Muscle of arm (tissue), 14 donors: ENCODE data around the gene POLR1B. TPM values are rescaled to one million over a fixed set of nuclear protein-coding genes. Genes with fewer than 3 reads are reported as not detected.
A peak's percentile ranks its signal among the peaks of the same experiment; 100 is the strongest.
"Not testable (repeated sequence)": the region's sequence is repeated elsewhere in the genome, so short reads cannot be mapped to it uniquely, and the experiment has no call there.

ENCODE experiments used
- DNase-seq: peaks from one replicate; pipeline ENCODE4 v3.0.0-alpha.2; 2013
- long read RNA-seq, 11 donors: transcript quantifications; one replicate each; lab custom pipeline, GENCODE V29; 2026
- polyA plus RNA-seq, 12 donors: library from polyadenylated mRNA; unstranded; fragments of 120-200 nt; gene quantifications; one replicate each; pipeline ENCODE4 v1.2.1, GENCODE V29; 2013; ENCODE audit not compliant: insufficient read length in 12 of 12

POLR1B gene, protein sequence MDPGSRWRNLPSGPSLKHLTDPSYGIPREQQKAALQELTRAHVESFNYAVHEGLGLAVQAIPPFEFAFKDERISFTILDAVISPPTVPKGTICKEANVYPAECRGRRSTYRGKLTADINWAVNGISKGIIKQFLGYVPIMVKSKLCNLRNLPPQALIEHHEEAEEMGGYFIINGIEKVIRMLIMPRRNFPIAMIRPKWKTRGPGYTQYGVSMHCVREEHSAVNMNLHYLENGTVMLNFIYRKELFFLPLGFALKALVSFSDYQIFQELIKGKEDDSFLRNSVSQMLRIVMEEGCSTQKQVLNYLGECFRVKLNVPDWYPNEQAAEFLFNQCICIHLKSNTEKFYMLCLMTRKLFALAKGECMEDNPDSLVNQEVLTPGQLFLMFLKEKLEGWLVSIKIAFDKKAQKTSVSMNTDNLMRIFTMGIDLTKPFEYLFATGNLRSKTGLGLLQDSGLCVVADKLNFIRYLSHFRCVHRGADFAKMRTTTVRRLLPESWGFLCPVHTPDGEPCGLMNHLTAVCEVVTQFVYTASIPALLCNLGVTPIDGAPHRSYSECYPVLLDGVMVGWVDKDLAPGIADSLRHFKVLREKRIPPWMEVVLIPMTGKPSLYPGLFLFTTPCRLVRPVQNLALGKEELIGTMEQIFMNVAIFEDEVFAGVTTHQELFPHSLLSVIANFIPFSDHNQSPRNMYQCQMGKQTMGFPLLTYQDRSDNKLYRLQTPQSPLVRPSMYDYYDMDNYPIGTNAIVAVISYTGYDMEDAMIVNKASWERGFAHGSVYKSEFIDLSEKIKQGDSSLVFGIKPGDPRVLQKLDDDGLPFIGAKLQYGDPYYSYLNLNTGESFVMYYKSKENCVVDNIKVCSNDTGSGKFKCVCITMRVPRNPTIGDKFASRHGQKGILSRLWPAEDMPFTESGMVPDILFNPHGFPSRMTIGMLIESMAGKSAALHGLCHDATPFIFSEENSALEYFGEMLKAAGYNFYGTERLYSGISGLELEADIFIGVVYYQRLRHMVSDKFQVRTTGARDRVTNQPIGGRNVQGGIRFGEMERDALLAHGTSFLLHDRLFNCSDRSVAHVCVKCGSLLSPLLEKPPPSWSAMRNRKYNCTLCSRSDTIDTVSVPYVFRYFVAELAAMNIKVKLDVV
- 10 to 100 TPM in 10 of 12 donors, 1 to 10 TPM in 1, not detected in 1; 9.9 to 17.7 (median 14.8) TPM for polyA plus RNA-seq
- long read RNA-seq, donor 1, full-length matches to known transcripts: 1 of 1 reads
- long read RNA-seq, donor 1, partial matches to known transcripts: 0 of 1 reads
- long read RNA-seq, donor 1, other reads (novel, unspliced or antisense): 0 of 1 reads
- long read RNA-seq, donor 2, full-length matches to known transcripts: 5 of 5 reads
- long read RNA-seq, donor 2, partial matches to known transcripts: 0 of 5 reads
- long read RNA-seq, donor 2, other reads (novel, unspliced or antisense): 0 of 5 reads
- long read RNA-seq, donor 3: 0 reads
- long read RNA-seq, donor 4: 0 reads
- long read RNA-seq, donor 5, full-length matches to known transcripts: 4 of 4 reads
- long read RNA-seq, donor 5, partial matches to known transcripts: 0 of 4 reads
- long read RNA-seq, donor 5, other reads (novel, unspliced or antisense): 0 of 4 reads
- long read RNA-seq, donor 6: 0 reads
- long read RNA-seq, donor 7, full-length matches to known transcripts: 3 of 3 reads
- long read RNA-seq, donor 7, partial matches to known transcripts: 0 of 3 reads
- long read RNA-seq, donor 7, other reads (novel, unspliced or antisense): 0 of 3 reads
- long read RNA-seq, donor 8: 0 reads
- long read RNA-seq, donor 9: 0 reads
- long read RNA-seq, donor 10, full-length matches to known transcripts: 3 of 3 reads
- long read RNA-seq, donor 10, partial matches to known transcripts: 0 of 3 reads
- long read RNA-seq, donor 10, other reads (novel, unspliced or antisense): 0 of 3 reads
- long read RNA-seq, donor 11, full-length matches to known transcripts: 5 of 5 reads
- long read RNA-seq, donor 11, partial matches to known transcripts: 0 of 5 reads
- long read RNA-seq, donor 11, other reads (novel, unspliced or antisense): 0 of 5 reads

DNA sequence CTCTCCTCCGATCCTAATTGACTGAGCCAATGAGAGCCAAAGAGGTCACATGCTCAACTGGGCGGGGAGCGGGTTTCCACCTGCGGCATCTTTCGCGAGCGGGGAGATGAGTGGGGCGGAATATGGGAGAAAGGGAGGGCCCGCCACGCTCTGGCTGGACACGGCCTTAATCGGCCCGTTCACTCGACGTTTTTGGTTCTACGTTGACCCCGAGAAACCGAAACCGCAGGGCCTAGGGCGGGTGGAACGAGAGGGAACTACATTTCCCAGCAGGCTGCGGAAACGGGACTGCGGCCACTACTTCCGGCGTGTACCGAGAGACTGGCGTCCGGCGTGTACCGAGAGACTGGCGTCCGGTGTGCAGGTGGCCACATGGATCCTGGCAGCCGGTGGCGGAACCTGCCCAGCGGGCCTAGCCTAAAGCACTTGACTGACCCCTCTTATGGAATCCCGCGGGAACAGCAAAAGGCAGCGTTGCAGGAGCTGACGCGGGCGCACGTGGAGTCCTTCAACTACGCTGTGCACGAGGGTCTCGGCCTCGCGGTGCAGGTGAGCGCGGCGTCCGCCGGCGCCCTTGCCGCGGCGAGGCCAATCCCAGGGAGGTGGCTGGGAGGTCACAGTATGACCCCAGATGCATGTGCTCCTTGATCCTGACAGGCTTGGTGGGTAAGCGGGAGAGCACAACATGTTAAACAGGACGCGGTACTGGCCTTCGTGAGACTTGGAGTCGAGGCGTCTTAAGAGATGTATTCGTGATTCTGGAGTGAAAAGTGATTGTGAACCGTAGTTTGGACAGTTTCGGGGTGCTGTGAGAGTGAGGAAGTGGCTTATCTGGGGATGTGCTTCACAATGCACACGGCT is at the start of gene POLR1B:
POLR1B (plus strand) TSS at position 343 of the 861 bp plus-strand sequence; CDS start at position 373, 30 bp downstream.
- DNase-seq: peak; percentile 91

DNA sequence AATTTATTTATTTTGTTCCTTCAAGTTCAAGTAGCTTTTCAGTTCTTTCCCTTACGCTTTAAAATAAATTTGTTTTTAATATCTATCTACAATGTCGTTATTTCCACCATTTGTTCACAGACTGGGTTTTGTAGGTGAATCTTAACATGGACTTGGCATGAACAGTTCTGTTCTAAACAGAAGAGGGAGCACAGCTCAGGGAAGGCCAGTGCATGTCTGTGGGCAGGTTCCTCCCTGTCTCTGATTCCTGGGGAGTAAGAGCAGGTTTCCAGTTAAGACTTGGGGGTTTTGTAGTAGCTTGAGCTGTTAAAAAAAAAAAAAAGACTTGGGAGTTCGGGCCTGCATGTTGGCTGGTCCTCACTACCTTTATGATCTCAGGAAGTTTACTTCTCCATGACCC is 49.2 kb upstream of the POLR1B start:
- no peak for DNase-seq

DNA sequence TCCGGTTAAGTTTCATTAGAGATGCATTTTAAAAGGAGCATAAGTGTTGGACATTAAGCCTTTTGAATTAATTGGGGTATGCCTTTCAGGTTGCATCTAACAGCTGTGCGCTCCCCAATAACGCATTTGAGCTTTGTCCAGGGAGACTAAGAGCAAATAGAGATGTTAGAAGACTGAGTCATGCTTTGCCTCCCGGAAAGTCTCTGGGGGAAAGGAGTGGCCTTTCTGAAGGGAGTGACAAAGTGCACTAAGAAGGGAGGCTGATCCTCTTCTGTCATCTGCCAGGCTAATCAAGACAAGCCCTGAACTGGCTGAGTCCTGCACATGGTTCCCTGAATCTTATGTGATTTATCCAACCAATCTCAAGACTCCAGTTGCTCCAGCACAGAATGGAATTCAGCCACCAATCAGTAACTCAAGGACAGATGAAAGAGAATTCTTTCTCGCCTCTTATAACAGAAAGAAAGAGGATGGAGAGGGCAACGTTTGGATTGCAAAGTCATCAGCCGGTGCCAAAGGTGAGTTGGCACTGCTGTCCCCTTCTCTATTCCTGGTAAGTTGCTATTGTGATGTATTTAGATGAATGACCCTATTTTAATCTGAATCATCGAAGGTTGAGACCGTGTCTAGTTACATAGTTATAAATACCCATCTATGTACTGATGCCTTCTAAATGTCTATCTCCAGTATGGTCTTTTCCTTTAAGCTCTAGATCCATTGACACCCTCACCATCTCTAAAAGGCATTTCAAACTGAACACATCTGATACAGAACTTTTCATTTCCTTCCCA is 48.2 kb upstream of the POLR1B start:
- DNase-seq: no peak

DNA sequence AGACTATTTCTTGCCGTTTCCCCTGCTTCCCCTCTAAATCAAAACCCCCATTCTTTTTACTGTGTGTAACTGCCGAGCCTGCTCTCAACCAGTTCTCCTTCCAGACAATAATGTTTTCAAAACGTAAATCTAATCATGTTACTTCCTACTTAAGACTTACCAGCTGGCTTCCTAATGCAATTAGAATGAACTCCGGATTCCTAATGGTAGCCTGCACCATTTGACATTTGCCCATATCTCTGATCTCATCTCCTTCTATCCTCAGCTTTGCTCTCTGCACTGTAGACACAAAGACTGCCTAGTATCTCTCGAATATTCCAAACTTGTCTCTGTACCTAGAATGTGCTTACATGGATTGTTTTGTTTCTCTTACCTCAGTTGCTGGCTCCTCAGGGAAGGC is 47.4 kb upstream of the POLR1B start:
- no peak for DNase-seq

- not testable (repeated sequence) for DNase-seq
Measured at GRCh38 chr2:112495878-112496277, 46.4 kb upstream of the POLR1B start.

- not testable (repeated sequence) for DNase-seq
Measured at GRCh38 chr2:112500850-112501484, 41.3 kb upstream of the POLR1B start.

GRCh38 chr2:112509239-112509998 is 32.8 kb upstream of the POLR1B start:
- not testable (repeated sequence) for DNase-seq

DNA sequence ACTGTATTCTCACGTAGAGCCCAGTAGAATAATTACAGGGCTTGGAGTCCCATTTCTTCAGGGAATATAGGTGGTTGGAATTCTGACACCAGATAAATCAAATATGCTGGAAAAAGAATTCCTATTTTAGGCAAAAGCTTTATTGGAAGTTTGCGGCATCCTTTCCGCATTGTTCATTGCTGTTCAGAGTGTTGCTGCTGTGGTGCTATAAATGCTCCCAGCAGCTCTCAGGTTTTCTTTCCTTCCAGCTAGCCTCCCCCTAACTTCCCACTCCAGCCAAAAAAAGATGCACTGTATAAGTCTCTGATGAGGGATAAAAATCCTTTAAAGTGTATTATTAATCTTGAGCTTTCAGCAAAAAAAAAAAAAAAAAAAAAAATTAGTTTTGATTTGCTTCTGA is 25.5 kb upstream of the POLR1B start:
- DNase-seq: no peak

DNA sequence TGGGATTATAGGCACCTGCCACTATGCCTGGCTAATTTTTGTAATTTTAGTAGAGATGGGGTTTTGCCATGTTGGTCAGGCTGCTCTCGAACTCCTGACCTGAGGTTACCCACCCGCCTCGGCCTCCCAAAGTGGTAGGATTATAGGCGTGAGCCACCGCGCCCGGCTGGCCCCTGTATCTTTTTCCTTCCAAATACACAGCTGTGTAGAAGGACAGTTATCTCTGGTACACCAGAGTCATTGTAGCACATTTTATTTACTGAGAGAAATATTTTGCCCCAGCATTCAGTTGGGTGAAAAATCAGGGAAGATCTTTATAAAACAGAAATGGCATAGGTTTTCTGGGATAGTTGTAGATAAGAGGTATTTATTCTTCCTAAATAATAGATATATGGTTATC is 23.5 kb upstream of the POLR1B start:
- DNase-seq: no peak

- DNase-seq: no peak
Measured at GRCh38 chr2:112519506-112519905, 22.8 kb upstream of the POLR1B start.

DNA sequence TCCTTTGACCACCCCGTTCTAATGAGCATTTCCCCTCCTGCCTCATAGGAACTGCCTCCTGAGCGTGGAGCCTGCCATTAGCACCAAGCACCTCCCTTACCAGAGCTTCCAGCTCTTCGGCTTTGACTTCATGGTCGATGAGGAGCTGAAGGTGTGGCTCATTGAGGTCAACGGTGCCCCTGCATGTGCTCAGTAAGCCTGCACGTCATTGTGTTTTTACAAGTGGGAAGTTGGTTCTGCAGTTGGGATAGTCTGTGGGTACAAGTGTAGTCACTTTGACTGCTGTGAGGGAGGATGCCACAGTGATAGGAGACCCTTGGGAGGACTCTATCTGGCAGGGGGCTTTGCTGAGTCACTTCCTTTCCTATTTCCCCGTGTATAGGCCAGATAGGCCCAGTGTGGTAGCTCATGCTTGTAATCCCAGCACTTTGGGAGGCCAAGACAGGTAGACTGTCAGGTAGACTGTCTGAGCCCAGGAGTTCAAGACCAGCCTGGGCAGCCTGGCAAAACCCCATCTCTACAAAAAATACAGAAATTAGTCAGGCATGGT is 22.0 kb upstream of the POLR1B start:
- DNase-seq: no peak

DNA sequence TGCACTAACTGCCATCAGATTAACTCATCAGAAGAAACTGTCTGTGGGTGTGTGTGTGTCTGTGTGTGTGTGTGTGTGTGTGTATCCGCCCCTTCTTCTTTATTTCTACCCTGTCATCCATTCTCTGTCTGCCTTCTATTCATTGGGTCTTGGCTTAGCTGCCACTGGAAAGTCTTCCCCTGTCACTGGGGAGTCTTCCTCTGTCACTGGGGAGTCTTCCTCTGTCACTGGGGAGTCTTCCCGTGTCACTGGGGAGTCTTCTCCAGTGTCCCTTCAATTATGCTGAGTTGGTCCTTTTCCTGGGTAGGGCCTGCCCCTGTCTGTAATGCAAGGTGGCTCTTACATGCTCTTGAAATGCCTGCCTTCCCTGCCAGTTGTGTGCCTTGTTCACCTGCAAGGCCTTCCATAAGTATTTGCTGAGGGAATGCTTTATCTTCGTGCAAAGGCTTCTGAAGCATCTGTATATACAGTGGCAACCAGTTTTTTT is 18.9 kb upstream of the POLR1B start:
- no peak for DNase-seq

- DNase-seq: not testable (repeated sequence)
Measured at GRCh38 chr2:112524276-112524675, 18.0 kb upstream of the POLR1B start.

DNA sequence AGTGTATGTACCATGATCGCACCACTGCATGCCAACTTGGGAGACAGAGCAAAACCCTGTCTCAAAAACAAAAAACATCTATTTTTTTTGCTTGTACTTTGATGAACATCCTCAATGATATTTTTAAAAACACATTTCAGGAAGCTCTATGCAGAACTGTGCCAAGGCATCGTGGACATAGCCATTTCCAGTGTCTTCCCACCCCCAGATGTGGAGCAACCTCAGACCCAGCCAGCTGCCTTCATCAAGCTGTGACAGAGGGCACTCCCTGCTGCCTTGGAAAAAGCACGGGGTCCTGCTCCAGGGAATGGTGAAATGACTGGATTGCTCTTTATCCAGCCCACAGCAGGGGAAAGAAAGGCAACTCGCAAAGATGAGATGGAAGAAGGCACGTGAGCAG is 13.7 kb upstream of the POLR1B start:
- DNase-seq: no peak

GRCh38 chr2:112529757-112530156 is 12.5 kb upstream of the POLR1B start:
- no peak for DNase-seq

- DNase-seq: no peak
Measured at GRCh38 chr2:112530728-112531127, 11.5 kb upstream of the POLR1B start.
